Neural cell (in vitro differentiated cells): ENCODE data around the gene GTF2E1.

Experiments
- CTCF ChIP-seq: fragments of 450-650 bp; IDR thresholded peaks from 2 replicates; pipeline ENCODE4 v1.5.1; 2014; ENCODE audit warnings: antibody characterized with exemption, mild to moderate bottlenecking, moderate library complexity; ENCODE audit not compliant: poor library complexity, severe bottlenecking
- POLR2AphosphoS5 ChIP-seq: IDR thresholded peaks from 2 replicates; pipeline ENCODE4 v1.6.1; 2012
- RAD21 ChIP-seq: fragments of 450-650 bp; conservative IDR thresholded peaks from 2 replicates; pipeline ENCODE4 v1.6.1; 2014; ENCODE audit warnings: antibody characterized with exemption, mild to moderate bottlenecking, moderate library complexity
- SMC3 ChIP-seq: fragments of 450-650 bp; conservative IDR thresholded peaks from 2 replicates; pipeline ENCODE4 v1.6.1; 2014; ENCODE audit warnings: antibody characterized with exemption, mild to moderate bottlenecking, moderate library complexity; ENCODE audit not compliant: poor library complexity

- TF ChIP-seq RAD21 (no peak), CTCF (no peak), POLR2AphosphoS5 (no peak), SMC3 (no peak)
These were observed 86.3 kb downstream of the GTF2E1 start for GRCh38 chr3:120828796-120829195.
